Sigmoid colon (tissue), 4 donors: ENCODE data around the gene KSR1.

Experiments
- CTCF ChIP-seq, 4 experiments: fragments of 450-650 bp in 3 of 4; fragments of 200-600 bp in 1 of 4; IDR thresholded peaks; one replicate each; pipeline ENCODE4 v1.5.1; 2016 to 2019; ENCODE audit warnings: antibody characterized with exemption in 4 of 4, mild to moderate bottlenecking in 3 of 4, moderate library complexity in 2 of 4
- EP300 ChIP-seq, 4 donors: sonication (generic); formaldehyde crosslinking; IDR thresholded peaks; one replicate each; pipeline ENCODE4 v1.6.1; 2017; ENCODE audit warnings: antibody characterized with exemption in 4 of 4
- POLR2A ChIP-seq, 2 donors: fragments of 450-650 bp; IDR thresholded peaks; one replicate each; pipeline ENCODE4 v1.6.1; 2016; ENCODE audit warnings: antibody characterized with exemption in 2 of 2, mild to moderate bottlenecking in 2 of 2, moderate library complexity in 2 of 2

GRCh38 chr17:27601975-27602302 lies 145.7 kb downstream of the KSR1 start:
- no peak for TF ChIP-seq CTCF (IDR thresholded peaks at IDR 0.05)
- TF ChIP-seq EP300 (IDR thresholded peaks at IDR 0.05), result no peak
- no peak for TF ChIP-seq POLR2A (IDR thresholded peaks at IDR 0.05)
